Measurements from ENCODE around the gene PPEF1. TPM values are rescaled to one million over a fixed set of nuclear protein-coding genes. Genes with fewer than 3 reads are reported as not detected.
"Not testable (repeated sequence)": the region's sequence is repeated elsewhere in the genome, so short reads cannot be mapped to it uniquely, and the experiment has no call there.

The PPEF1 gene
- total RNA-seq, 4 donors from 2014 or later: not detected

DNA sequence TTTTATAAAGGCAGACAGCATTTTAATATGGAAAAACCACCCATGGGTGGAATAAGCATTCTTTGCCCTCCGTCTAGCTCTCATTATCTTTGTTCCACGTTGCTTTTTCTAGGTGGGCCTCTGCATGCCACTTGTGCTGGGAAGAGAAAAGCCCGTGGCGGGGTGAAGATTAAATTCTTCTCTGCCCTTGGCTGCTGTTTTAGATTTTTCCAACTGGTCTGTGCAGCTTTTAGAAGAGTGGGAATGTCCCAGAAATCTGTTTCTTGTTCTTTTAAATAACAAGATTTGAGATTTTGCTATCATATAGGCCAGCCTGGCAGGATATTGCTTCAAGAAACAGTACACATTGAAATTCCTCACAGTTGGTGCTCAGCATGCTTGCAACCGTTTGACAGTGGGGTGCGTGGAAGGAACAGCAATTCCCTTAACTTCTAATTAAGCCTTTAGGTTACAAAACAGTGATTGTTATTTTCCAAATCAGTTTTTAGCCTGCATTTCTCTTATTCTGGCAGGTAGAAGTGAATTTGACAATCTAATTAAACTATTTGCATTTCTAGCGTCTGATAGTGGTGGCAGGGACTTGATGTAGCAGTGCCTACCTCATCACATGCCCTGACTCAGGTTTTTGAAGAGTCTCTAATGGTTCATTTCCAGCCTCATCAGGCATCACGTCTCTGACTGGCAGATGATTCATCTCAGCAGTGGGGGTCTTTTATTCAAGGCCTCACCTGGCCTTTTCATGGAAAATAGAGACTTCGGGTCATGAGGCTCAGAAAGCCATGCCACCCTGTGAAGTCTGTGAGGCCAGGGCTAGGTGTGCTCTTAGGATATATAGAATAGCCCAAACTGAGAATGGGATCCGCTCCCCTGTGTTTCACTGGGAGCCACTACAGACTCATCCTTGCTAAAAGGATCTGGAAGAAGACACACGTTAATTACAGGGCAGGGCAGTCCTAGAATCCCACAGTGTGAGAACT lies 50.8 kb downstream of the PPEF1 start:
- no peak overlapping the region for H3K27ac ChIP-seq
- H3K27me3 ChIP-seq: no peaks in the 10 kb centered on the region
- no peaks in the 10 kb centered on the region for H3K9me3 ChIP-seq
- TF ChIP-seq, protein P1, sequence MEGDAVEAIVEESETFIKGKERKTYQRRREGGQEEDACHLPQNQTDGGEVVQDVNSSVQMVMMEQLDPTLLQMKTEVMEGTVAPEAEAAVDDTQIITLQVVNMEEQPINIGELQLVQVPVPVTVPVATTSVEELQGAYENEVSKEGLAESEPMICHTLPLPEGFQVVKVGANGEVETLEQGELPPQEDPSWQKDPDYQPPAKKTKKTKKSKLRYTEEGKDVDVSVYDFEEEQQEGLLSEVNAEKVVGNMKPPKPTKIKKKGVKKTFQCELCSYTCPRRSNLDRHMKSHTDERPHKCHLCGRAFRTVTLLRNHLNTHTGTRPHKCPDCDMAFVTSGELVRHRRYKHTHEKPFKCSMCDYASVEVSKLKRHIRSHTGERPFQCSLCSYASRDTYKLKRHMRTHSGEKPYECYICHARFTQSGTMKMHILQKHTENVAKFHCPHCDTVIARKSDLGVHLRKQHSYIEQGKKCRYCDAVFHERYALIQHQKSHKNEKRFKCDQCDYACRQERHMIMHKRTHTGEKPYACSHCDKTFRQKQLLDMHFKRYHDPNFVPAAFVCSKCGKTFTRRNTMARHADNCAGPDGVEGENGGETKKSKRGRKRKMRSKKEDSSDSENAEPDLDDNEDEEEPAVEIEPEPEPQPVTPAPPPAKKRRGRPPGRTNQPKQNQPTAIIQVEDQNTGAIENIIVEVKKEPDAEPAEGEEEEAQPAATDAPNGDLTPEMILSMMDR (IDR thresholded peaks at IDR 0.05): no peak
- TF ChIP-seq POLR2A (IDR thresholded peaks at IDR 0.05): no peak
- no peak for DNase-seq
- no peak overlapping the region for H3K4me3 ChIP-seq
- no peaks in the 10 kb centered on the region for H3K36me3 ChIP-seq
- H3K4me1 ChIP-seq: no peaks in the 10 kb centered on the region

DNA sequence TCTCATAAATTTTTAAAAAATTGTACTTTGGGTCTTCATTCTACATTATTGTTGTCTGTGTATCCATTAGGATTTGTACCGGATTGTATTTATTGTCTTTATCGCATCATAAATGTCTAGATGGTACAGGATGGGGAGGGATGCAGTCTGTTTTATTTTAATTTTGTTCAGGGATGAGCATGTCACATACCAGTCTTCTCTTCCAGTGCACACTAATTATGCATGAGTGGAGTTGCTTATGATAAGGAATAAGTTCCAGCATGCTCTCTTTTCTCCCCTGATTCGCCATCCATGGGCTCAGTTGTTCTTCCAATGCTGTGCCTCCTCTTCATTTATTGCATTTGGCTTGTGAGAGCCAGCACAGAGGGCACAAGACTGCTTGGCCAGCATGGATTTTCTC lies 54.3 kb downstream of the PPEF1 start:
- TF ChIP-seq, protein P1 (IDR thresholded peaks at IDR 0.05): no peak
- TF ChIP-seq POLR2A (IDR thresholded peaks at IDR 0.05): no peak
- no peaks in the 10 kb centered on the region for H3K36me3 ChIP-seq
- H3K4me3 ChIP-seq: no peak overlapping the region
- H3K9me3 ChIP-seq: no peaks in the 10 kb centered on the region
- H3K27me3 ChIP-seq: no peaks in the 10 kb centered on the region
- H3K4me1 ChIP-seq: no peaks in the 10 kb centered on the region
- H3K27ac ChIP-seq: no peak overlapping the region
- DNase-seq: no peak

DNA sequence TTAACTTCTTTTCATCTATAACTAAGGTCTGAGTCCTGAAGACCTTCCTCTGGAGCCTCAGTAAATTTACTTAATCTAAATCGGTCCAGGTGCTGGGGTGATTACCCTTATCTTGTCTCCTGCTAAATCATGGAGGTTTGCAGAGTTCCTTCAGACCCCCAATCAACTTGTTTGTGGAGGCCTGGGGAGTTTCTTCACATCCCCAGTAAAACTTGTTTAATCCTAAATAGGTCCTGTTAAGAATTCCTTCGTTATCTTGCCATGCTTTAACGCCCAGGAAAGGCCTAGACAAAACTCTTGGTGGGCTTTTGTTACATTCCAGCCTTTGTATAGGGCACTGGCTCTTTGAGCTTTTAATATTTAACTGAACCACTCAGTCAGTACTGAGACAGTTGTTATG lies 55.7 kb downstream of the PPEF1 start:
- not testable (repeated sequence) for H3K9me3 ChIP-seq, H3K4me1 ChIP-seq, H3K27ac ChIP-seq, DNase-seq, H3K4me3 ChIP-seq, H3K36me3 ChIP-seq, H3K27me3 ChIP-seq

DNA sequence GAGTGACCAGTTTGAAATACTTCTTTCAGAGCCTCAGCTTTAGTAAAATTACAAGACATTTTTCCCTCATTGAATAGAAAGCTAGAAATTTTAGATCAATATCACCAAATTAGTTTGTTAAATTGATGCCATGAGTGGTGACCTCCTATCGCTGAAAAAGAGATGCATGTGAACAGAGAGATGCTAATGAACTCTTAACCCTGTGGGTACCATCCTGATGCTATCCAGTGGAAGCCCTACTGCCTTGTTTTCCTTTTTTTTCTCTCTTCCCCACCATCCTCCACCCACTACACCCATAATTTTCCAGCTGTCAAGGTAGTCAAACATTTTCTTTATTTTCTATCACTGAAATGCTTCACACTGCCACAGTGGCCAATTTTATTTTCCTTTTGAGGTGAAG lies 61.9 kb downstream of the PPEF1 start:
- Histone ChIP-seq H3K4me3 (no peak overlapping the region), H3K9me3 (no peaks in the 10 kb centered on the region), H3K4me1 (no peaks in the 10 kb centered on the region), H3K36me3 (no peaks in the 10 kb centered on the region), H3K27ac (no peak overlapping the region), H3K27me3 (no peaks in the 10 kb centered on the region)
- TF ChIP-seq POLR2A (IDR thresholded peaks at IDR 0.05): no peak
- TF ChIP-seq, protein P1 (IDR thresholded peaks at IDR 0.05): no peak
- DNase-seq: no peak

DNA sequence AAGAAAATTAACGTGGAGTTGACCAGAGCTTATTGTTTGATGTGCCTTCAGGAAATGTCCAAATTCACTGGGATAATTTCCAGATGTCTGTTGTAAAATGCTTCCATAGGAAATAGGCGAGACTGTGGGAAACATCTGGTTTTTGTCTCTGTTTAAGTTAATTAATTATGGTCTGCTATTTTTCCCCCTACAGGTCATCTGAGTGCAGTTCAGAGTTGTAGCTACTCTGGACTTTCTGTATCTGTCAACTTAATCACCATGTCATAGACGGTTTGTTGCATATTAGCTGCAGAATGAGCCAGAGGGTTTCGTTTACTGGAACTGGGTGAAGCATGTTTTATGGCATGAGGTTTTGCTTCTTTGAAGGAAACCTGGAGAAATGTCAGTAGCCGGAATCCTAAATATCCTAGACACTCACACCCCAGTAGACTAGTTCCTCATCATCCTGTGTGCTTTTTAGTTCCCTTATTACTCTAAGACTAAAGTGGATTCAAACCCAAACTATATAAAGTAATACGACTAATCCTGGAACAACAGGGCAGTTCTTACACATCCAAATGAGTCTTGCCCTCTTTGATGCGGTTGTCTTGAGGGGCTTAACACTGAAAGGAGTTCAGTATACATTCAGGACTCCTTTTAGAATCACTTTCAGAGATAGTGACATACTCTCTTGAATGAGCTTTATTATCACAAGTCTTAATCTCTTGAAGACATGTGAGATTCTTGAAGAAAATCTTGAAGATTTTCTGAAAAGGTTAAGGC lies 62.5 kb downstream of the PPEF1 start:
- Histone ChIP-seq H3K36me3 (no peaks in the 10 kb centered on the region), H3K27me3 (no peaks in the 10 kb centered on the region), H3K27ac (no peak overlapping the region), H3K9me3 (no peaks in the 10 kb centered on the region), H3K4me1 (no peaks in the 10 kb centered on the region), H3K4me3 (no peak overlapping the region)
- DNase-seq: no peak
- TF ChIP-seq, protein P1 (IDR thresholded peaks at IDR 0.05): no peak
- no peak for TF ChIP-seq POLR2A (IDR thresholded peaks at IDR 0.05)

DNA sequence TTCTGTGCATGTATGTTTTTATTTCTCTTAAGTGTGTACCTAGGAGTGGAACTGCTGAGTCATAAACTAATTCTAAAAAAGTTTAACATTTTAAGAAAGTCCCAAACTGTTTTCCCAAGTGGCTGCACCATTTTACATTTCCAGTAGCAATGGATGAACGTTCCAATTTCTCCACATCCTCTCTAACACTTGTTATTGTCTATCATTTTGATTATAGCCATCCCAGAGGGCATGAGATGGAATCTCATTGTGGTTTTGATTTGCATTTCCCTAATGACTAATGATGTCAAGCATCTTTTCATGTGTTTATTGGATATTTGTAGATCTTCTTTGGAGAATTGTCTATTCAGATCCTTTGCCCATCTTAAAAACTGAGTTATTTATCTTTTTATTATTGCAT lies 82.5 kb downstream of the PPEF1 start:
- Histone ChIP-seq H3K27ac (no peak overlapping the region), H3K4me3 (no peak overlapping the region), H3K9me3 (no peaks in the 10 kb centered on the region), H3K4me1 (no peaks in the 10 kb centered on the region), H3K36me3 (no peaks in the 10 kb centered on the region), H3K27me3 (no peaks in the 10 kb centered on the region)
- TF ChIP-seq, protein P1 (IDR thresholded peaks at IDR 0.05): no peak
- TF ChIP-seq POLR2A (IDR thresholded peaks at IDR 0.05): no peak
- no peak for DNase-seq
